Stimulated activated CD8-positive, alpha-beta memory T cell treated with anti-CD3 and anti-CD28 coated beads, Interleukin-2, amount 100 ng/mL, for 1 hour (primary cell): Measurements from ENCODE around the gene ZNF625.

Experiments used
- DNase-seq, 2 donors: peaks; one replicate each; pipeline ENCODE4 v3.0.0-alpha.2; 2020; ENCODE audit warnings: low read depth in 2 of 2

The ZNF625 gene

GRCh38 chr19:12156223-12157058 is at the start of gene ZNF625:
Gene ZNF625 (minus strand): TSS chr19:12156734. CDS start chr19:12156558, 176 bp downstream.
- no peak for DNase-seq

DNA sequence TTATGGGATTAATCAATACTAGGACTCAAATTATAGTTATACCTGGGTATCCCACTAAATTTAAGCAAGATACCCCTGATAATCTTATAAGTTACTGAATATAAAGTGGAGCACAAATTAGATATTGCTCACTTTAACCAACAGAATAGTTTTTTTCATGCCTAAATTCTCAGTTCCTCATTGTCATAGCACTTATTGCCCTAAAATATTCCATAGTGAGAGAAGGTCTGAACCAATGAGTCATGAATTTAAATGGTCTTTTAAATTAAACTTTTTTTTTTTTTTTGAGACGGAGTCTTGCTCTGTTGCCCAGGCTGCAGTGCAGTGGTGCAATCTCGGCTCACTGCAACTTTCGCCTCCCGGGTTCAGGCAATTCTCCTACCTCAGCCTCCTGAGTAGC is 48.8 kb upstream of the ZNF625 start:
- no peak for DNase-seq

GRCh38 chr19:12202250-12202649 is 45.7 kb upstream of the ZNF625 start:
- DNase-seq = peak in 1 of 2 donors; percentile 37

DNA sequence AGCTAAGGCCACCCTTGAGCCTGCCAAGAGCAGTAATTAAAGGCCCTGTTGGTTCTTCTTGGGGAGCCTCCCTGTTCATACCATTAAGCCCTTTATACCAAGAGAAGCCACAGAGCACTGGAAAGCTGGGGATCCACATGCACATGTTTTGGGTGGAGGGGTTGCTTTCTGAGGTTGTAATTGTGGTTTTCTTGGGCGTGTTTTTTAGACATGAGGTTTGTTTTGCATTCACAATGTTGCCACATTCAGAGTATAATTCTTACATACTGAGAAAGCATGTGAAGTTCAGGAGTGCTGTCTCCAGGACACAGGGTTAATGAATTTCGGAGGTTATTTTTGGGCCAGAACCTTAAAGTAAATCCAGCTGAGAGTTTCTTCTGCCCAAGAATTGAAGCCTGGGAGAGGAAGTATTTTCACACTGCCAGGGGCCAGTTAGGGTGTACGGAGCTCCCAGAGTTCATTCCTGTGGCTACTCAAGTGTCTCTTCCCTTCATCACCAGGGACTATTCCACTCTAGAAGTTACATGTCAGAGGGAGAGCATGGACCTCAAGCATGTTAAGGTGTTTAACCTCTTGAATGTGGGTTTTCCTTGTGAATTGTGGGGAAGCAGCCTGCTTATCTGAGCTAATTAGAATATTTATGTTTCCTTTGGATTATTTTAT is 43.4 kb upstream of the ZNF625 start:
- DNase-seq = no peak

DNA sequence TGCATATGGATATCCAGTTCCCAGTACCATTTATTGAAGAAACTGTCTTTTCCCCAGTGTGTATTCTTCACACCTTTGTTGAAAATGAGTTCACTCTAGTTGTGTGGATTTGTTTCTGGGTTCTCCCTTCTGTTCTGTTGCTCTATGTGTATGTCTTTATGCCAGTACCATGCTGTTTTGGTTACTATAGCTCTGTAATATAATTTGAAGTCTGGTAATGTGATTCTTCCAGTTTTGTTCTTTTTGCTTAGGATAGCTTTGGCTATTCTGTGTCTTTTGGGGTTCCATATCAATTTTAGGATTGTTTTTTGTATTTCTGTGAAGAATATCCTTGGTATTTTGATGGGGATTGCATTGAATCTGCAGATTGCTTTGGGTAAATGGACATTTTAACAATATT is 41.6 kb upstream of the ZNF625 start:
- DNase-seq = no peak

DNA sequence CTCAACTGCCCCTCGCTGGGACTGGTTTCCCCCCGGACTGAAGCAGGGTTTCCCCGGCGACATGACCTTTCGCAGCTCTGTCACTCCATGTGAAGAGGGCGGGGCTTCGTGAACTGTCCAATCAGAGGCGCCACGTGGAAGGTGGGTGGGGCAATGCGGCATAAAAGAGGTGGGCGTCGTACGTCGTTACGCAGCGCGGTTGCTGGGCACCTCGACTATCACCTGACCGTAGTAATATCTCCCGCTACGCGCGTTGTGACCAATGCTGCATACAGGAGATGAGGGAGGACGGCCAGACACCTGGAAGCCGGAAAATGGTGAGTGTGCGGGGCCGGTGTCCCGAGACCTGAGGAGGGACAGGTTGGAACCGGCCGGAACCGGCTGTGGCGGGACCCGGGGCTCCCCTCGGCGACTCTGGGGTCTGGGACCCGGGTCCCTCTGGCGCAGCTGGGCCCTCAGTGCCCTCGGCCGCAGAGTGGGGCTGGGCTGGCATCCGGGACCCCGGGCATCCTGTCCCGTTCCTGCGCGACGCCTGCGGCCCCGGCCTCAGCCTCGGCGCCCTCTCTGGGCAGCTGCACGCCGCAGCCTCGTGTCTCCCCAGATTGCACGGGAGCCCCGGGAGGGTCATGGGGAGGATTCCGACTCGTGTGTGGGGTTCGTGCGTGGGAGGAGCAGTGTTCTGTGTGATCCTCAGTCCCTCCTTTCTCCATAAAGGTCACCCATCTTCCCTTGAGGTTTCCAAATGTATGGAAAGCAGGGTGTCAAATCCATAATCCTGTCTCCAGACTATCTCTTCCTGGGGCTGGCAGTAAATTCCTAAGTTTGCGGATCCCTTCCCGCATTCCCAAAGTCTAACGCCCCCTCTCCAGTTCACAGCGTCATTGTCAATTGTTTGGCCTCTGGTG is 38.5 kb upstream of the ZNF625 start:
- DNase-seq = peak; percentile 38 to 55

GRCh38 chr19:12187625-12188024 is 31.1 kb upstream of the ZNF625 start:
- no peak for DNase-seq

GRCh38 chr19:12180377-12180776 is 23.8 kb upstream of the ZNF625 start:
- no peak for DNase-seq

DNA sequence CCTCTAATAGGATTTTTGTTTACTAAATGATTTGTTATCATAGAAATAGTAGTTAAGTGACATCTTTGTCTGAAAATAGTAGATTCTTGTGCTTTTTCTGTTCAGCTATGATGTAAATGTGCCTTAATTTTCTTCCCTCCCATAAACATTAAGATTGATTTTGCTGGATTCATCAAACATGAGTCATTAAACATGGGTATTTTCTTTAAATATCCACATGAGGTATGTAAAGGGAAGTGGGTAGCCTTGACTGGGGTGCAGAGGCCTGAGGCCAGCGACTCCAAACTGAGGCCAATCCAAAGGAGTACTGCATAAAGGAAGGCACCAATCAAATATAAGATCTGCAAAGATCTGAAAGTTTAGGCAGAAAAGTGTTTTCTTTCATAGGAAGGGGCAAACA is 10.1 kb upstream of the ZNF625 start:
- no peak for DNase-seq

DNA sequence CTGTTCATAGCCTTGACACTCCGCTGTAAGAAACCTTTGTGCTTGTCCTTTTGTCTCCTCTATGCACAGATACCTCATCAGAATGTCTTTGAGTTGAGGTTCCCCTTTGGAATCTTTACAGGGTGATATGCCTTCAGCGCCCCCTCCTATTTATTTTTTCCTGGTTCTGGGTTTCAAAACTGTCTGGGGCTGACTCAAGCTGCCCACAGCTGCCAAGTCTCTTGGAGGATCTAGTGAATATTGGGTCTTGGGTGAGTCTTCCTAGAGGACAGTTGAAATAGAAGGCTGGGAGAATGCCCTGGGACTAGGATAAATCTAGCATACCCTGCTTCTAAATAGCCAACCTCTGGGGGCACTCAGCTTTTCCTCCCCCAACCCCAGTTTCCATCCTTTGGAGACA is 7.3 kb upstream of the ZNF625 start:
- DNase-seq = no peak

GRCh38 chr19:12162882-12163806 is 6.6 kb upstream of the ZNF625 start, which contains the start of gene ZNF136:
Gene ZNF136 (plus strand): TSS chr19:12163096. CDS start chr19:12163204, 108 bp downstream.
- DNase-seq = peak; percentile 79 to 87

DNA sequence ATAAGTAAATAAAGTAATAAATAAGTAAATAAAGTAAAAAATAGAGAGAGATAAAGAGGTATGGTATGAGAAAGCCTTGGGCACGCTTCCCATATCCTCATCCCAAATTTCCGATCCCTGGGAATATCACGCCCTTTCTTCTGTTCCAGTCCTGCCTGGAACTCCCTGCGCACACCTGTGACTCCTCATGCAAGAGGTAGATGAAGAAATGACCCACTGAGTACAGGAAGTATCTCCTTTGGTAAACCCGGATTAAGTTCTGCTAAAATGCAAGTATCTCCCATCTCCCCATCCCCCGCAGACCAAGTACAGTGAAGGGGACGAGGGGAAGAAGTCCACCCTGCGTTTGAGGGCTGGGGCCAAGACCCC is 6.0 kb upstream of the ZNF625 start:
- DNase-seq = no peak

DNA sequence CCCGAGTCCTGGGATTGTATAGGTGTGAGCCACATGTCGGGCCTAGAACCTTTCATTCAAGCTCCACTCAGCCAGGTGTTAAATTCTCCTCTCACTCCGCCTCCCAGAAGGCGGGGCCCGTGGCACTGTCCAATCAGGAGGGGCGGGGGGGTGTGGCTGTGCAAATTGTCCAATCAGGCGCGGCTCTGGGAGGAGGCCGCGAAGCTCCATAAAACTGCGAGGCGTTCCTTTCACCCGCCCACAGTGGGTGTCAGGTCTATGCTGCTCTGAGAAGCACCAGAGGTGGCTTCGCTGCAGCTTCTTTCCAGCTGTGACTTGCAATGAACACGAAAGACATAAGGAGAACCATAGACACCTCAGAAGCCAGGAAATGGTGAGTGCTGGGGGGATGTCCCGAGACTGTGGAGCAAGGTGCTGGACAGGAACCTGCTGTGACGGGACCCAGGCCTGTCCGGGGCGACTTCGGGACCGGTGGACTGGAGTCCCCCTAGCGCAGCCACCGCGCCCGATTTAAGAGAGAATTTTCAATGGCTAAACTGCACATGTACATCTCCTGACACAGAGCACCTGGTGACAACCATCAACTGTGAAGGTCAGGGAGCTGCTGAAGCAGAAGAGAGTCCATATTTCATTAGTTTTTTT is 3.4 kb upstream of the ZNF625 start:
- DNase-seq = no peak

DNA sequence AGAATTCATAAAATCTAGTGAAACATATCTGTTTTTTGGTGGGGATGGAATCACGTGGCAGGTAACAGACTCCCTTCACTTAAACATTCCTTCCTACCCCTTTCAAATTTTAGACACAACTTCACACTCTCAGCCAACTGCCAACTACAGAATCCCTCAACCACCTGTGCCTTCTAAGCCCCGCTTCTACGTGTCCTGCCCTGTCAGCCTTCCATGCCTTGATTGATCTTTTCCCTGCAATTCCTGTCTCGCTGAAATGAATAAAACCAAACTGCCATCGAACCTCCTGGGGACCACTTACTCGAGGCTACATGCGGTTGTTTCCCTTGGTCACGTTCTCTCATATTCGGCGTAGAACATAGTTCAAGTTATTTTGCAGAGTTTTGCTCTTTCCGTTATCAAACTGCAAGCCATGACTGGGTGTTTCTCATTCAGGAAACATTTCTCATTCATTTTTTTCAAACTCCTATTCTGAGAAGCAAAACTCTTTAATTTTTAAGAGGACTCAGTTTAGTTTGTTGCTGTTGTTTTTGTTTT is 1.1 kb downstream of the ZNF625 start:
- no peak for DNase-seq

DNA sequence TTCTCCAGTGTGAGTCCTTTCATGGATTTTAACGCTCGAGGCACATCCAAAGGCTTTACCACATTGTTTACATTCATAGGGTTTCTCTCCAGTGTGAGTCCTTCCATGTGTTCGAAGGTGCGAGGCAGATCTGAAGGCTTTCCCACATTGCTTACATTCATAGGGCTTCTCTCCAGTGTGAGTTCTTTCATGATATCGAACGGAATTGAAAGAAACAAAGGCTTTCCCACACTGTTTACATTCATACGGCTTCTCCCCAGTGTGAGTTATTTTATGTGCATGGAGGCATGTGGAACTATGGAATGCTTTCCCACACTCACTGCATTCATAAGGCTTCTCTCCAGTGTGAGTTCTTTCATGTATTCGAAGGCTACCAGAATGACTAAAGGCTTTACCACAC is 11.2 kb downstream of the ZNF625 start:
- no peak for DNase-seq

GRCh38 chr19:12141405-12141736 is 15.2 kb downstream of the ZNF625 start:
- DNase-seq = no peak

DNA sequence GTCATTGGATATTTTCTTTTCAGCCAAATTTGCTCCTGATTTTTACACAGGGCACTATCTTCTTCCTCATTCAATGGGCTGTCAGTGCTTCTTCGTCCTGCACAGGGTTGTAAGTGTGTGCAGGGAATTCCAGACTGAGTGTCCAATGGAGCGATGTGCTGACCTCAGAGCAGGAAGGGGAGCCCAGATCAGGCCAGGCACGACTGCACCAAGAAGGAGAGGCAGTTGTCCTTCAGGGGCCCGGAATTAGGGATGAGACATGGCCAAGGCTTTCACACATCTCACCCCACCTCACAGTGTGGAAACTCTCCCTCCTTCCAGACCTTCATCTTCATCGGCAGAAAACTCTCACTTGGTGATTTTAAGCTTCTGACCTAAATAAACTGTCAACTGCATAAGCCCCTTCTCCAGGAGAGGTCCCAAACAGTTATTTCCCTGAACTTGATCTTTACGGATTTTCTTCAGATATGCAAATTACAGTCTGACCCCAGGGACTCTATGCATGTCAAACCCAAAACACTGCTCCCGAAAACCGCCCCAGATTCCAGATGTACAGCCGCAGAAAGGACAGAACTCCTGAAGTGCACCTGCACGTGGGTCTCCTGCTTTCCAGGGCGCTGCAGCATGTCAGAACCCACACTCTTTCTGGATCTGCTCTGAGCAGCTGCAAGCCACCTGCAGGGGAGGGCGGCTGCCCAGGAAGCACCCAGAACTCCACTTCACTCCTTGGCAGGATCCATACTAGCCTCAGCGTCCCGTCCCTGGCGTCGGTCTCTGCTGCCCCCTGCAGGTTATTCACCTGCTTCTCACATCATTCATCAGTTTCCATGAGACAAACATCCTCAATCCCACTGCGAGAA is 15.8 kb downstream of the ZNF625 start:
- DNase-seq = peak; percentile 72 to 78

GRCh38 chr19:12139885-12140544 is 16.5 kb downstream of the ZNF625 start, which contains the start of gene ZNF20:
Gene ZNF20 (minus strand): TSS chr19:12140350. CDS start chr19:12140182, 168 bp downstream.
- peak; percentile 75 to 83 for DNase-seq

- DNase-seq = no peak
These were observed 17.3 kb downstream of the ZNF625 start for GRCh38 chr19:12139269-12139668.
